PC-3 (cell line): ENCODE results near the gene CYTH4.

ENCODE experiments used
- CTCF ChIP-seq: fragments of 300-600 bp; sonication (generic); conservative IDR thresholded peaks from 2 replicates; pipeline ENCODE4 v1.5.1; 2017; ENCODE audit warnings: antibody characterized with exemption, low read depth, mild to moderate bottlenecking, low read length
- EZH2phosphoT487 ChIP-seq: fragments of 300-600 bp; sonication (generic); IDR thresholded peaks from 2 replicates; pipeline ENCODE4 v1.6.1; 2018; ENCODE audit warnings: mild to moderate bottlenecking, antibody characterized with exemption, low read length, borderline replicate concordance

GRCh38 chr22:37338539-37339246, 56.4 kb downstream of the CYTH4 start:
- TF ChIP-seq CTCF = no peak
- no peak for TF ChIP-seq EZH2phosphoT487
